Uterus (tissue), 2 donors: ENCODE data around the gene POLR3G.

Source experiments
- POLR2A ChIP-seq, 2 donors: fragments of 450-650 bp; IDR thresholded peaks; one replicate each; pipeline ENCODE4 v1.6.1; 2016; ENCODE audit warnings: antibody characterized with exemption in 2 of 2, mild to moderate bottlenecking in 1 of 2, moderate library complexity in 1 of 2
- TF ChIP-seq, protein P1 (sequence below), 4 experiments: fragments of 200-600 bp in 2 of 4; fragments of 450-650 bp in 2 of 4; sonication (generic) in 2 of 4; IDR thresholded peaks; one replicate each; pipeline ENCODE4 v1.5.1; 2016 to 2019; ENCODE audit warnings: antibody characterized with exemption in 4 of 4, mild to moderate bottlenecking in 2 of 4, moderate library complexity in 1 of 4

DNA sequence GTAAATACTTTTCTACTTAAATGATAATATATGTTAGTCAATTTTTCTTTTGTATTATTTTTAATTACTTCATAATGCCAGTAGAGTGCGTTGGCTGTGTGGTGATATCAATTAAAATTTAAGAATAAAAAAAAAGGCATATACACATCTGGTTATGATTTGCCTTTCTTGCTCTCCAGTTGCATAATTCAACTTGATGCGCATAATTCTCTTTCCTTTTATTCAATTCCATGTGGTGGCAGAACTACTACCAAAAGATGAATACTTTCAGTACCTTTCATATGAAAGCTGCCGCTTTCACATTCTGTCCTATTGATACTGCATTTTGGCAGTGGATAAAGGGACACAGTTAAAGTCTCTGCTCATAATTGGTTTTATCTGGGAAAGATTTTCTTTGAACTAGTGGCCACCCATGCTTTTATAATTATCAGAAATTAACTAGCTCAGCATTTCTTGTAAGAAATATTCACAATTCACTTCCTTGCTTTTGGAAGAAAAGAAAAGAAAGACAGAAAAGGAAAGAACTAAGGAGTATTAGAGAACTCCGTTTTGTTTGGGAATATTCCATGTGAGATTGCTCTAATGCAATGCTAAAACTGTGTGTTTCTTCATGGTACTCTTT lies 71.7 kb downstream of the POLR3G start:
- TF ChIP-seq, protein P1, sequence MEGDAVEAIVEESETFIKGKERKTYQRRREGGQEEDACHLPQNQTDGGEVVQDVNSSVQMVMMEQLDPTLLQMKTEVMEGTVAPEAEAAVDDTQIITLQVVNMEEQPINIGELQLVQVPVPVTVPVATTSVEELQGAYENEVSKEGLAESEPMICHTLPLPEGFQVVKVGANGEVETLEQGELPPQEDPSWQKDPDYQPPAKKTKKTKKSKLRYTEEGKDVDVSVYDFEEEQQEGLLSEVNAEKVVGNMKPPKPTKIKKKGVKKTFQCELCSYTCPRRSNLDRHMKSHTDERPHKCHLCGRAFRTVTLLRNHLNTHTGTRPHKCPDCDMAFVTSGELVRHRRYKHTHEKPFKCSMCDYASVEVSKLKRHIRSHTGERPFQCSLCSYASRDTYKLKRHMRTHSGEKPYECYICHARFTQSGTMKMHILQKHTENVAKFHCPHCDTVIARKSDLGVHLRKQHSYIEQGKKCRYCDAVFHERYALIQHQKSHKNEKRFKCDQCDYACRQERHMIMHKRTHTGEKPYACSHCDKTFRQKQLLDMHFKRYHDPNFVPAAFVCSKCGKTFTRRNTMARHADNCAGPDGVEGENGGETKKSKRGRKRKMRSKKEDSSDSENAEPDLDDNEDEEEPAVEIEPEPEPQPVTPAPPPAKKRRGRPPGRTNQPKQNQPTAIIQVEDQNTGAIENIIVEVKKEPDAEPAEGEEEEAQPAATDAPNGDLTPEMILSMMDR (IDR thresholded peaks at IDR 0.05) = no peak
- TF ChIP-seq POLR2A (IDR thresholded peaks at IDR 0.05) = no peak
